Cortex of kidney (tissue), 1 donor: ENCODE measurements around the gene CTDSP2.
"Not testable (repeated sequence)": the region's sequence is repeated elsewhere in the genome, so short reads cannot be mapped to it uniquely, and the experiment has no call there.

Experiments used
- DNase-seq: peaks from one replicate; lab custom pipeline; 2025; lab: John Stamatoyannopoulos, UW

The CTDSP2 gene

GRCh38 chr12:57782608-57783465, 63.7 kb downstream of the CTDSP2 start, which contains the start of gene TSFM:
Gene TSFM (plus strand): TSS chr12:57782787. CDS start chr12:57782802, 15 bp downstream.
- peak; percentile 71 for DNase-seq

GRCh38 chr12:57782243-57782607, 64.3 kb downstream of the CTDSP2 start:
- no peak for DNase-seq

GRCh38 chr12:57781801-57782200, 64.7 kb downstream of the CTDSP2 start:
- DNase-seq, result no peak

GRCh38 chr12:57781244-57781643, 65.3 kb downstream of the CTDSP2 start:
- DNase-seq, result no peak

- no peak for DNase-seq
These were observed 66.1 kb downstream of the CTDSP2 start for GRCh38 chr12:57780284-57780897.

GRCh38 chr12:57779736-57780135, 66.8 kb downstream of the CTDSP2 start:
- no peak for DNase-seq

GRCh38 chr12:57777911-57778310, 68.6 kb downstream of the CTDSP2 start:
- no peak for DNase-seq

GRCh38 chr12:57777367-57777766, 69.2 kb downstream of the CTDSP2 start:
- no peak for DNase-seq

- DNase-seq, result no peak
These were observed 70.3 kb downstream of the CTDSP2 start for GRCh38 chr12:57776247-57776587.

- no peak for DNase-seq
These were observed 70.8 kb downstream of the CTDSP2 start for GRCh38 chr12:57775563-57776246.

GRCh38 chr12:57775044-57775443, 71.5 kb downstream of the CTDSP2 start:
- no peak for DNase-seq

GRCh38 chr12:57774634-57775033, 71.9 kb downstream of the CTDSP2 start:
- DNase-seq, result not testable (repeated sequence)

- no peak for DNase-seq
These were observed 73.9 kb downstream of the CTDSP2 start, which contains the start of gene EEF1AKMT3 for GRCh38 chr12:57772429-57773322. Gene EEF1AKMT3 (plus strand): TSS chr12:57772614. CDS start chr12:57772725, 111 bp downstream.

GRCh38 chr12:57771873-57772428, 74.6 kb downstream of the CTDSP2 start, which contains the start of gene METTL1:
Gene METTL1 (minus strand): TSS chr12:57772105. CDS start chr12:57772083, 22 bp downstream.
- DNase-seq, result no peak

- no peak for DNase-seq
These were observed 75.2 kb downstream of the CTDSP2 start for GRCh38 chr12:57771236-57771872.

GRCh38 chr12:57770734-57771133, 75.8 kb downstream of the CTDSP2 start:
- no peak for DNase-seq
